Loucy (cell line): ENCODE results near the gene CNOT11.

Experiments used
- H2AFZ ChIP-seq: fragments of 200-600 bp; sonication (generic); 2 replicates; pipeline ENCODE4 v1.6.0; 2016; ENCODE audit warnings: antibody characterized with exemption, mild to moderate bottlenecking, low read length, moderate library complexity
- H3F3A ChIP-seq: fragments of 200-600 bp; 2 replicates; pipeline ENCODE4 v1.6.0; 2016; ENCODE audit warnings: antibody characterized with exemption, low read depth, mild to moderate bottlenecking
- H3K27me3 ChIP-seq: fragments of 200-600 bp; sonication (generic); 2 replicates; pipeline ENCODE4 v1.6.1; 2014; ENCODE audit warnings: low read length, mild to moderate bottlenecking; ENCODE audit not compliant: insufficient read depth, poor library complexity, severe bottlenecking
- H3K36me3 ChIP-seq: fragments of 200-600 bp; sonication (generic); 2 replicates; pipeline ENCODE4 v1.6.1; 2016; ENCODE audit warnings: low read length; ENCODE audit not compliant: insufficient read depth
- H3K4me1 ChIP-seq: fragments of 200-600 bp; sonication (generic); 2 replicates; pipeline ENCODE4 v1.5.1; 2014; ENCODE audit warnings: low read length, mild to moderate bottlenecking; ENCODE audit not compliant: insufficient read depth, poor library complexity, severe bottlenecking
- H3K4me2 ChIP-seq: fragments of 200-600 bp; sonication (generic); 2 replicates; pipeline ENCODE4 v1.6.0; 2014; ENCODE audit warnings: antibody characterized with exemption, low read length, low read depth, mild to moderate bottlenecking; ENCODE audit not compliant: poor library complexity, severe bottlenecking
- H3K4me3 ChIP-seq: fragments of 200-600 bp; sonication (generic); 2 replicates; pipeline ENCODE4 v1.5.1; 2014; ENCODE audit warnings: low read length, mild to moderate bottlenecking, mixed read lengths; ENCODE audit not compliant: poor library complexity, severe bottlenecking
- H3K79me2 ChIP-seq: fragments of 200-600 bp; sonication (generic); 2 replicates; pipeline ENCODE4 v1.6.1; 2014; ENCODE audit warnings: low read length; ENCODE audit not compliant: insufficient read depth
- H3K9ac ChIP-seq: fragments of 200-600 bp; sonication (generic); 2 replicates; pipeline ENCODE4 v1.6.0; 2014; ENCODE audit warnings: mild to moderate bottlenecking, low read depth, low read length, moderate library complexity; ENCODE audit not compliant: poor library complexity, severe bottlenecking
- H3K9me2 ChIP-seq: fragments of 200-600 bp; sonication (generic); replicated peaks from 2 replicates; pipeline ENCODE4 v1.6.1; 2016; ENCODE audit warnings: low read depth, low read length, mixed read lengths
- H3K9me3 ChIP-seq: fragments of 200-600 bp; sonication (generic); 2 replicates; pipeline ENCODE4 v1.6.1; 2014; ENCODE audit warnings: mild to moderate bottlenecking, antibody characterized with exemption, low read length, low read depth; ENCODE audit not compliant: insufficient read depth
- H4K20me1 ChIP-seq: fragments of 200-600 bp; sonication (generic); 2 replicates; pipeline ENCODE4 v1.6.0; 2014; ENCODE audit warnings: antibody characterized with exemption, low read length, mild to moderate bottlenecking; ENCODE audit not compliant: insufficient read depth, poor library complexity, severe bottlenecking
- EZH2phosphoT487 ChIP-seq: fragments of 200-600 bp; IDR thresholded peaks from 2 replicates; pipeline ENCODE4 v1.6.1; 2018; ENCODE audit warnings: antibody characterized with exemption, mild to moderate bottlenecking, moderate library complexity, borderline replicate concordance
- TF ChIP-seq, protein P1 (sequence below): fragments of 200-600 bp; sonication (generic); conservative IDR thresholded peaks from 2 replicates; pipeline ENCODE4 v1.5.1; 2014; ENCODE audit warnings: mild to moderate bottlenecking, antibody characterized with exemption, low read length

Gene CNOT11

DNA sequence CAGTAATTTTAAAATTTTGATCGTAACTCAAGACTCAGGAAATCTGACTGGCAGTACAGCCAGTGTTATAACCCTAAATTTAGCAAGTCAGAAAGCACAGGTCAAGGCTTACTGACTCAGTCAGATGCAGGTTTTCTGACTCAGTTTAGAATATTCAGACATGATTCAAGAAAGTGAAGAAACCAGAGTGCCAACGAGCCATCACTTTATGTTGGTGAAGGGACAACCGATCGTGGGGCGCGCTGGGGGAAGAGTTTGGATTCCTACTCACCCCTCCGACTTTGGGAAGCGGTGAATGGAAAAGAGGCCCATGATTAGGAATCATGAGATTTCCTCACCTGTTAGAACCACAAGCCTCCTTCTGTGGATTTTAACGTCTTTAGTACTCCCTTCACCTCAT lies 54.8 kb downstream of the CNOT11 start:
- Histone ChIP-seq H3K27me3 (no peaks in the 10 kb centered on the region), H3K4me2 (peak overlapping the region; percentile 97), H3K79me2 (peaks cover 59% of the 10 kb centered on the region), H4K20me1 (peaks cover 49% of the 10 kb centered on the region), H3F3A (no peaks in the 10 kb centered on the region), H3K4me1 (peaks cover 65% of the 10 kb centered on the region), H3K9me3 (no peaks in the 10 kb centered on the region), H3K4me3 (peak overlapping the region; percentile 92), H3K9me2 (no peaks in the 10 kb centered on the region), H3K36me3 (no peaks in the 10 kb centered on the region), H3K9ac (peak overlapping the region; percentile 89), H2AFZ (peak overlapping the region; percentile 96; the same call in 1 of the 2 replicates)
- TF ChIP-seq EZH2phosphoT487 = no peak
- TF ChIP-seq, protein P1, sequence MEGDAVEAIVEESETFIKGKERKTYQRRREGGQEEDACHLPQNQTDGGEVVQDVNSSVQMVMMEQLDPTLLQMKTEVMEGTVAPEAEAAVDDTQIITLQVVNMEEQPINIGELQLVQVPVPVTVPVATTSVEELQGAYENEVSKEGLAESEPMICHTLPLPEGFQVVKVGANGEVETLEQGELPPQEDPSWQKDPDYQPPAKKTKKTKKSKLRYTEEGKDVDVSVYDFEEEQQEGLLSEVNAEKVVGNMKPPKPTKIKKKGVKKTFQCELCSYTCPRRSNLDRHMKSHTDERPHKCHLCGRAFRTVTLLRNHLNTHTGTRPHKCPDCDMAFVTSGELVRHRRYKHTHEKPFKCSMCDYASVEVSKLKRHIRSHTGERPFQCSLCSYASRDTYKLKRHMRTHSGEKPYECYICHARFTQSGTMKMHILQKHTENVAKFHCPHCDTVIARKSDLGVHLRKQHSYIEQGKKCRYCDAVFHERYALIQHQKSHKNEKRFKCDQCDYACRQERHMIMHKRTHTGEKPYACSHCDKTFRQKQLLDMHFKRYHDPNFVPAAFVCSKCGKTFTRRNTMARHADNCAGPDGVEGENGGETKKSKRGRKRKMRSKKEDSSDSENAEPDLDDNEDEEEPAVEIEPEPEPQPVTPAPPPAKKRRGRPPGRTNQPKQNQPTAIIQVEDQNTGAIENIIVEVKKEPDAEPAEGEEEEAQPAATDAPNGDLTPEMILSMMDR = no peak

DNA sequence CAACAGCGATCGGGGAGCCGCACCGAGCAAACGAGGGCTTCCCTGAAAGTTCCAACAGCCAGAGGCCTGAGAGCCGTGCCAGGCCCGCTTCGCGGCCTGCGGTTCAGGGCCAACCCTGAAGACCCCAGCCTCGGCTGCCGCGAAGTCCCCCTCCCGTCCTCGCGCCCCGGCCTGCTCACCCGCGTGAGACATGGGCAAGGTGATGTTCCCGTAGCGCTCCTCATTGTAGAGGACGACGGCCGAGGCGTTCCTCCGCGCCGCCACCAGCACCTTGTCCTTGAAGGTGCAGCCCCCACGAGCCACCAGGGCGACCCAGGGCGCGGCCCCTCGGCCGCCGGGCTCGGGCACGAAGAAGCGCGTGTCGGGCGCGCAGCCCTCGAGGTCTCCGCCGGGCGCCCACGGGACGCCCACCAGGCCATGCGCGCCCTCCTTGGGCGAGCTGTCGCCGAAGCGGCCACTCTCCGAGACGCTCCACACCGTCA lies 55.3 kb downstream of the CNOT11 start:
- Histone ChIP-seq H3K9me3 (no peaks in the 10 kb centered on the region), H3K36me3 (no peaks in the 10 kb centered on the region), H3K27me3 (no peaks in the 10 kb centered on the region), H3K4me1 (peaks cover 60% of the 10 kb centered on the region), H3K79me2 (peaks cover 55% of the 10 kb centered on the region), H3K4me3 (peak overlapping the region; percentile 92), H3K9me2 (no peaks in the 10 kb centered on the region), H4K20me1 (peaks cover 44% of the 10 kb centered on the region), H3F3A (no peaks in the 10 kb centered on the region), H3K4me2 (peak overlapping the region; percentile 97), H2AFZ (peak overlapping the region; percentile 96), H3K9ac (peak overlapping the region; percentile 89)
- TF ChIP-seq EZH2phosphoT487 = no peak
- TF ChIP-seq, protein P1 = no peak

GRCh38 chr2:101308432-101309210 lies 55.9 kb downstream of the CNOT11 start, which contains the start of gene RNF149:
Gene RNF149 (minus strand): TSS chr2:101308701. CDS start chr2:101308588, 113 bp downstream.
- Histone ChIP-seq H3K9ac (peak within 1 kb of the TSS; percentile 89), H3K9me3 (no peaks in the 10 kb centered on the region), H3K4me3 (peak within 1 kb of the TSS; percentile 92), H3K27me3 (no peaks in the 10 kb centered on the region), H4K20me1 (peaks cover 39% of the 10 kb centered on the region), H3K4me2 (peak within 1 kb of the TSS; percentile 97), H3K79me2 (peaks cover 48% of the 10 kb centered on the region), H3K9me2 (no peaks in the 10 kb centered on the region), H3F3A (no peaks in the 10 kb centered on the region), H3K36me3 (no peaks in the 10 kb centered on the region), H3K4me1 (peaks cover 59% of the 10 kb centered on the region), H2AFZ (peak within 1 kb of the TSS; percentile 96)
- TF ChIP-seq, protein P1 = no peak
- no peak for TF ChIP-seq EZH2phosphoT487
